Measurements from ENCODE around the gene TAGLN.

The TAGLN gene

GRCh38 chr11:117187799-117188481 lies 11.2 kb upstream of the TAGLN start:
- no peak overlapping the region for H3K4me2 ChIP-seq (ENCODE audit: low read depth, low read length)
- no peak overlapping the region for H3K9ac ChIP-seq (ENCODE audit: low read length)
- H3K27me3 ChIP-seq (replicated peaks; ENCODE audit: insufficient read depth, low read length): no peaks in the 10 kb centered on the region
- no peaks in the 10 kb centered on the region for H3K9me3 ChIP-seq (replicated peaks; ENCODE audit: insufficient read depth, low read length)
- H3K79me2 ChIP-seq (ENCODE audit: low read length): no peaks in the 10 kb centered on the region
- no peak for DNase-seq
- no peak overlapping the region for H2AFZ ChIP-seq (ENCODE audit: low read length)
- H4K20me1 ChIP-seq (ENCODE audit: insufficient read depth, low read length): no peaks in the 10 kb centered on the region
- H3K27ac ChIP-seq (ENCODE audit: low read length): no peak overlapping the region
- no peaks in the 10 kb centered on the region for H3K36me3 ChIP-seq (replicated peaks; ENCODE audit: insufficient read depth, low read length)
- no peaks in the 10 kb centered on the region for H3K9me2 ChIP-seq (replicated peaks; ENCODE audit: insufficient read depth, low read length)
- TF ChIP-seq EZH2 (optimal IDR thresholded peaks at IDR 0.05; ENCODE audit: low read depth, low read length): no peak
- TF ChIP-seq EZH2phosphoT487 (IDR thresholded peaks at IDR 0.05; ENCODE audit: low read length): no peak
- TF ChIP-seq, protein P1, sequence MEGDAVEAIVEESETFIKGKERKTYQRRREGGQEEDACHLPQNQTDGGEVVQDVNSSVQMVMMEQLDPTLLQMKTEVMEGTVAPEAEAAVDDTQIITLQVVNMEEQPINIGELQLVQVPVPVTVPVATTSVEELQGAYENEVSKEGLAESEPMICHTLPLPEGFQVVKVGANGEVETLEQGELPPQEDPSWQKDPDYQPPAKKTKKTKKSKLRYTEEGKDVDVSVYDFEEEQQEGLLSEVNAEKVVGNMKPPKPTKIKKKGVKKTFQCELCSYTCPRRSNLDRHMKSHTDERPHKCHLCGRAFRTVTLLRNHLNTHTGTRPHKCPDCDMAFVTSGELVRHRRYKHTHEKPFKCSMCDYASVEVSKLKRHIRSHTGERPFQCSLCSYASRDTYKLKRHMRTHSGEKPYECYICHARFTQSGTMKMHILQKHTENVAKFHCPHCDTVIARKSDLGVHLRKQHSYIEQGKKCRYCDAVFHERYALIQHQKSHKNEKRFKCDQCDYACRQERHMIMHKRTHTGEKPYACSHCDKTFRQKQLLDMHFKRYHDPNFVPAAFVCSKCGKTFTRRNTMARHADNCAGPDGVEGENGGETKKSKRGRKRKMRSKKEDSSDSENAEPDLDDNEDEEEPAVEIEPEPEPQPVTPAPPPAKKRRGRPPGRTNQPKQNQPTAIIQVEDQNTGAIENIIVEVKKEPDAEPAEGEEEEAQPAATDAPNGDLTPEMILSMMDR (IDR thresholded peaks at IDR 0.05; ENCODE audit: low read length): no peak
- no peaks in the 10 kb centered on the region for H3K4me1 ChIP-seq (ENCODE audit: low read length)
- H3K4me3 ChIP-seq (ENCODE audit: low read length): no peak overlapping the region
- H3F3A ChIP-seq (ENCODE audit: insufficient read depth, low read length): no peaks in the 10 kb centered on the region

DNA sequence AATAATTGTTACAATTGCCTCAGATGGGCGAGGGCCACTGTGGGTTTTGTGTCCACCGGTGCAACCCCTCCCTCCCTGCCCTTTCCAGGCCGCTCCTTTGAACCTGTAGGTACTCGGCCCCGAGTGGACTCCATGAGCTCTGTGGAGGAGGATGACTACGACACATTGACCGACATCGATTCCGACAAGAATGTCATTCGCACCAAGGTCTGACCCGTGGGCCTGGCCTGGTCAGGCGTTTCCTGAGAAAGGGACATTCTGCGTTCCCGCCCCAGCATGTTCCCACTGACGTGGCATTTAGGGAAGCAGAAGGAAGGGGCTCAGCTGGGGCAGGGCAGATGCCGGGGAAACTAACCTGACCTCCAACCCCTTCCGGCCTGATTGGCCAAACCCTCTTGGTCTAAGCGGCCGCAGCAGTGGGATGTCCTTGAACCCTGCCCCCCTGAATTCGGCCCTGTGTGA lies 10.5 kb upstream of the TAGLN start:
- Histone ChIP-seq H2AFZ (ENCODE audit: low read length) (no peak overlapping the region), H3K4me1 (ENCODE audit: low read length) (no peaks in the 10 kb centered on the region), H3K27me3 (replicated peaks; ENCODE audit: insufficient read depth, low read length) (no peaks in the 10 kb centered on the region), H3K4me2 (ENCODE audit: low read depth, low read length) (no peak overlapping the region), H3K36me3 (replicated peaks; ENCODE audit: insufficient read depth, low read length) (no peaks in the 10 kb centered on the region), H4K20me1 (ENCODE audit: insufficient read depth, low read length) (no peaks in the 10 kb centered on the region), H3K9me3 (replicated peaks; ENCODE audit: insufficient read depth, low read length) (no peaks in the 10 kb centered on the region), H3F3A (ENCODE audit: insufficient read depth, low read length) (no peaks in the 10 kb centered on the region), H3K9me2 (replicated peaks; ENCODE audit: insufficient read depth, low read length) (no peaks in the 10 kb centered on the region), H3K4me3 (ENCODE audit: low read length) (no peak overlapping the region), H3K79me2 (ENCODE audit: low read length) (no peaks in the 10 kb centered on the region), H3K27ac (ENCODE audit: low read length) (no peak overlapping the region), H3K9ac (ENCODE audit: low read length) (no peak overlapping the region)
- TF ChIP-seq, protein P1 (IDR thresholded peaks at IDR 0.05; ENCODE audit: low read length): no peak
- no peak for TF ChIP-seq EZH2 (optimal IDR thresholded peaks at IDR 0.05; ENCODE audit: low read depth, low read length)
- no peak for TF ChIP-seq EZH2phosphoT487 (IDR thresholded peaks at IDR 0.05; ENCODE audit: low read length)
- DNase-seq: no peak

- Histone ChIP-seq H3K4me2 (ENCODE audit: low read depth, low read length) (no peak overlapping the region), H3K4me3 (ENCODE audit: low read length) (no peak overlapping the region), H3F3A (ENCODE audit: insufficient read depth, low read length) (no peaks in the 10 kb centered on the region), H3K27ac (ENCODE audit: low read length) (no peak overlapping the region), H3K36me3 (replicated peaks; ENCODE audit: insufficient read depth, low read length) (no peaks in the 10 kb centered on the region), H4K20me1 (ENCODE audit: insufficient read depth, low read length) (no peaks in the 10 kb centered on the region), H3K79me2 (ENCODE audit: low read length) (no peaks in the 10 kb centered on the region), H3K9me2 (replicated peaks; ENCODE audit: insufficient read depth, low read length) (no peaks in the 10 kb centered on the region), H2AFZ (ENCODE audit: low read length) (no peak overlapping the region), H3K9me3 (replicated peaks; ENCODE audit: insufficient read depth, low read length) (no peaks in the 10 kb centered on the region), H3K9ac (ENCODE audit: low read length) (no peak overlapping the region), H3K27me3 (replicated peaks; ENCODE audit: insufficient read depth, low read length) (no peaks in the 10 kb centered on the region), H3K4me1 (ENCODE audit: low read length) (no peaks in the 10 kb centered on the region)
- TF ChIP-seq EZH2 (optimal IDR thresholded peaks at IDR 0.05; ENCODE audit: low read depth, low read length): no peak
- TF ChIP-seq, protein P1 (IDR thresholded peaks at IDR 0.05; ENCODE audit: low read length): no peak
- TF ChIP-seq EZH2phosphoT487 (IDR thresholded peaks at IDR 0.05; ENCODE audit: low read length): no peak
- DNase-seq: no peak
These were observed 9.8 kb upstream of the TAGLN start for GRCh38 chr11:117189191-117189940.

Measured in MM.1S (cell line).